RWPE2 (cell line): ENCODE measurements around the gene UBE2H.

Experiments used
- ATAC-seq: fragments of 200-7000 bp; cut with Tn5 transposase; 3 replicates; pipeline ENCODE4 v1.9.1; 2021; ENCODE audit warnings: low read depth
- DNase-seq: peaks from one replicate; pipeline ENCODE4 v3.0.0-alpha.2; 2020; ENCODE audit warnings: low spot score
- H3K27ac ChIP-seq: fragments of 450-650 bp; 2 replicates; pipeline ENCODE4 v1.5.1; 2017; ENCODE audit warnings: mild to moderate bottlenecking; ENCODE audit not compliant: poor library complexity, severe bottlenecking
- H3K27me3 ChIP-seq: fragments of 250-450 bp; sonication (Bioruptor Pico); 2 replicates; pipeline ENCODE4 v1.5.1; 2021; ENCODE audit warnings: mild to moderate bottlenecking, moderate library complexity; ENCODE audit not compliant: insufficient read depth, poor library complexity, severe bottlenecking
- H3K36me3 ChIP-seq: fragments of 250-450 bp; sonication (Bioruptor Pico); 2 replicates; pipeline ENCODE4 v1.5.1; 2020; ENCODE audit warnings: low read depth, mild to moderate bottlenecking, moderate library complexity
- H3K4me1 ChIP-seq: fragments of 250-450 bp; sonication (Bioruptor Pico); 2 replicates; pipeline ENCODE4 v1.5.1; 2021; ENCODE audit warnings: mild to moderate bottlenecking, moderate library complexity; ENCODE audit not compliant: insufficient read depth, poor library complexity, severe bottlenecking
- H3K4me3 ChIP-seq: fragments of 250-450 bp; sonication (Bioruptor Pico); 2 replicates; pipeline ENCODE4 v1.5.1; 2021; ENCODE audit warnings: mild to moderate bottlenecking, moderate library complexity; ENCODE audit not compliant: severe bottlenecking
- H3K9me3 ChIP-seq: fragments of 250-450 bp; sonication (Bioruptor Pico); 2 replicates; pipeline ENCODE4 v1.5.1; 2021; ENCODE audit warnings: mild to moderate bottlenecking, moderate library complexity; ENCODE audit not compliant: severe bottlenecking
- CTCF ChIP-seq: fragments of 450-650 bp; IDR thresholded peaks from one replicate; pipeline ENCODE4 v1.5.1; 2017; ENCODE audit warnings: mild to moderate bottlenecking, moderate library complexity; ENCODE audit not compliant: poor library complexity, severe bottlenecking

The UBE2H gene

GRCh38 chr7:129845178-129845971, 107.4 kb downstream of the UBE2H start:
- Histone ChIP-seq H3K9me3 (no peaks in the 10 kb centered on the region), H3K36me3 (peaks cover 9% of the 10 kb centered on the region), H3K4me1 (peaks cover 42% of the 10 kb centered on the region), H3K27ac (peak overlapping the region; percentile 95), H3K27me3 (no peaks in the 10 kb centered on the region), H3K4me3 (no peak overlapping the region)
- ATAC-seq: peak; percentile 81
- DNase-seq: no peak
- no peak for TF ChIP-seq CTCF

GRCh38 chr7:129843978-129844840, 108.6 kb downstream of the UBE2H start:
- Histone ChIP-seq H3K4me3 (no peak overlapping the region), H3K36me3 (peaks cover 11% of the 10 kb centered on the region), H3K27ac (peak overlapping the region; percentile 95), H3K4me1 (peaks cover 42% of the 10 kb centered on the region), H3K9me3 (no peaks in the 10 kb centered on the region), H3K27me3 (no peaks in the 10 kb centered on the region)
- ATAC-seq (no peak), DNase-seq (no peak)
- no peak for TF ChIP-seq CTCF

GRCh38 chr7:129843365-129843898, 109.3 kb downstream of the UBE2H start:
- Histone ChIP-seq H3K27ac (peak overlapping the region; percentile 95), H3K27me3 (no peaks in the 10 kb centered on the region), H3K4me3 (no peak overlapping the region), H3K36me3 (peaks cover 19% of the 10 kb centered on the region), H3K9me3 (no peaks in the 10 kb centered on the region), H3K4me1 (peaks cover 41% of the 10 kb centered on the region)
- no peak for ATAC-seq
- TF ChIP-seq CTCF: no peak
- no peak for DNase-seq

GRCh38 chr7:129841465-129841864, 111.3 kb downstream of the UBE2H start:
- no peaks in the 10 kb centered on the region for H3K9me3 ChIP-seq
- ATAC-seq (no peak), DNase-seq (no peak)
- no peak overlapping the region for H3K4me3 ChIP-seq
- H3K4me1 ChIP-seq: peaks cover 29% of the 10 kb centered on the region
- peaks cover 25% of the 10 kb centered on the region for H3K36me3 ChIP-seq
- no peak for TF ChIP-seq CTCF
- H3K27me3 ChIP-seq: no peaks in the 10 kb centered on the region
- H3K27ac ChIP-seq: no peak overlapping the region
